Kidney (tissue), 14 donors: ENCODE data around the gene CHML. TPM values are rescaled to one million over a fixed set of nuclear protein-coding genes. Genes with fewer than 3 reads are reported as not detected.

ENCODE experiments used
- DNase-seq, 5 donors: peaks; one replicate each; pipeline ENCODE4 v3.0.0-alpha.2; 2013 to 2020
- FAIRE-seq: peaks from 2 replicates; lab custom pipeline; 2012; peaks lifted over from hg19 to GRCh38; lab: Jason Lieb, UNC
- H3K27ac ChIP-seq, 2 donors: one replicate each; pipeline ENCODE4 v1.7.0; 2013; ENCODE audit warnings: low read depth in 2 of 2, low read length in 2 of 2, inconsistent platforms in 1 of 2
- H3K27me3 ChIP-seq: one replicate; pipeline ENCODE4 v1.7.1; 2013; ENCODE audit warnings: low read length, inconsistent platforms; ENCODE audit not compliant: control insufficient read depth, insufficient read depth
- H3K36me3 ChIP-seq, 3 donors: one replicate each; pipeline versions ENCODE4 v1.7.0 to v1.7.1; 2013; ENCODE audit warnings: low read length in 3 of 3, control low read depth in 1 of 3, inconsistent platforms in 1 of 3; ENCODE audit not compliant: insufficient read depth in 3 of 3, control insufficient read depth in 2 of 3
- H3K4me1 ChIP-seq, 3 donors: one replicate each; pipeline versions ENCODE4 v1.7.0 to v1.7.1; 2013; ENCODE audit warnings: low read length in 3 of 3, inconsistent platforms in 1 of 3, low read depth in 1 of 3; ENCODE audit not compliant: control insufficient read depth in 2 of 3, insufficient read depth in 2 of 3
- H3K4me3 ChIP-seq, 3 donors: one replicate each; pipeline versions ENCODE4 v1.7.0 to v1.8.1; 2013; ENCODE audit warnings: low read length in 3 of 3, control low read depth in 1 of 3, inconsistent platforms in 1 of 3
- H3K9ac ChIP-seq, 3 donors: one replicate each; pipeline versions ENCODE4 v1.7.0 to v1.7.1; 2013; ENCODE audit warnings: low read length in 3 of 3, control low read depth in 1 of 3, inconsistent platforms in 1 of 3
- H3K9me3 ChIP-seq, 3 donors: one replicate each; pipeline versions ENCODE4 v1.7.0 to v1.7.1; 2013; ENCODE audit warnings: low read length in 3 of 3, control low read depth in 1 of 3, inconsistent platforms in 1 of 3; ENCODE audit not compliant: control insufficient read depth in 2 of 3, insufficient read depth in 1 of 3
- CTCF ChIP-seq: IDR thresholded peaks from 3 replicates; pipeline ENCODE4 v1.5.1; 2012; ENCODE audit warnings: mild to moderate bottlenecking, moderate library complexity, borderline replicate concordance; ENCODE audit not compliant: insufficient read depth; ENCODE audit errors: extremely low read depth
- intact Hi-C: fragments of 100-400 bp; cut with DNase I; formaldehyde crosslinking; loops from one replicate; pipeline ENCODE4 v1.11.1; 2022
- polyA plus RNA-seq: library from polyadenylated mRNA; stranded (reverse); fragments of 350-450 nt; fragmentation: Illumina TruSeq; extraction: RNeasy Lipid Tissue Mini Kit (QIAGEN cat#74804); gene quantifications from one replicate; pipeline ENCODE4 v1.2.3, GENCODE V29; 2014; ENCODE audit warnings: low read depth, low replicate concordance; ENCODE audit not compliant: insufficient read depth
- total RNA-seq: library from RNA; stranded (reverse); fragmentation: NEBNext Ultra II Directional; extraction: Animal tissue kit (Norgen Biotek cat#: 25700); gene quantifications from one replicate; pipeline ENCODE4 v1.2.1, GENCODE V29; 2021
- donor health status: control.
- donor health status: control.
- donor health status: control.
- donor health status: control.
- donor health status: control.
- donor health status: DM: yes; HTN: yes; CAD: no.
- donor health status: Normal renal cell carcinoma (clear cell type).

CHML gene
- total and polyA plus RNA-seq, 2 donors from 2014 or later = 1.8 to 7.3 TPM

GRCh38 chr1:241611063-241611462 lies 29.1 kb downstream of the CHML start:
- H3K4me3 ChIP-seq = no peak overlapping the region
- H3K27ac ChIP-seq = no peak overlapping the region
- H3K9ac ChIP-seq = peak overlapping the region in 1 of 3 donors; percentile 37
- no peaks in the 10 kb centered on the region for H3K36me3 ChIP-seq
- no peaks in the 10 kb centered on the region for H3K27me3 ChIP-seq
- intact Hi-C loops = no loop called here
- peak in 2 of 5 donors; percentile 58 to 86 for DNase-seq
- FAIRE-seq = no peak
- H3K4me1 ChIP-seq = peaks cover 0 to 5% (median 0%) of the 10 kb centered on the region in 3 donors
- no peaks in the 10 kb centered on the region for H3K9me3 ChIP-seq
- peak; percentile 69 for TF ChIP-seq CTCF

GRCh38 chr1:241610056-241610815 lies 29.9 kb downstream of the CHML start:
- DNase-seq (peak in 1 of 5 donors; percentile 51), FAIRE-seq (no peak)
- Histone ChIP-seq H3K27ac (no peak overlapping the region), H3K4me1 (peaks cover 0 to 2% (median 0%) of the 10 kb centered on the region in 3 donors), H3K4me3 (no peak overlapping the region), H3K9me3 (no peaks in the 10 kb centered on the region), H3K36me3 (no peaks in the 10 kb centered on the region), H3K27me3 (no peaks in the 10 kb centered on the region), H3K9ac (no peak overlapping the region)
- intact Hi-C loops = no loop called here
- TF ChIP-seq CTCF = no peak

GRCh38 chr1:241608379-241609033 lies 31.7 kb downstream of the CHML start:
- Histone ChIP-seq H3K4me1 (peaks cover 0 to 5% (median 0%) of the 10 kb centered on the region in 3 donors), H3K4me3 (no peak overlapping the region), H3K36me3 (no peaks in the 10 kb centered on the region), H3K9ac (no peak overlapping the region), H3K27ac (no peak overlapping the region), H3K27me3 (no peaks in the 10 kb centered on the region), H3K9me3 (no peaks in the 10 kb centered on the region)
- TF ChIP-seq CTCF = no peak
- DNase-seq (no peak), FAIRE-seq (no peak)
- intact Hi-C loops = no loop called here
